ACHN (cell line): ENCODE measurements around the gene DQX1.
"Not testable (repeated sequence)": the region's sequence is repeated elsewhere in the genome, so short reads cannot be mapped to it uniquely, and the experiment has no call there.

Experiments used
- DNase-seq: peaks from one replicate; pipeline ENCODE4 v3.0.0-alpha.2; 2015
- in situ Hi-C: cut with HindIII; loops from 2 replicates; pipeline ENCODE4 v1.10.0; 2017; ENCODE audit warnings: low sequenced_read_pairs, low pct_ligation_motif_present, low pct_unique_long_range_greater_than_20kb

DQX1 gene

GRCh38 chr2:74481961-74482800 is 43.9 kb downstream of the DQX1 start:
- no peak for DNase-seq

GRCh38 chr2:74481431-74481830 is 44.6 kb downstream of the DQX1 start:
- no peak for DNase-seq
- in situ Hi-C loops, result no loop called here

More at GRCh38 chr2:74481961-74482800, 43.9 kb downstream of the DQX1 start:
- in situ Hi-C loops, result no loop called here

DNA sequence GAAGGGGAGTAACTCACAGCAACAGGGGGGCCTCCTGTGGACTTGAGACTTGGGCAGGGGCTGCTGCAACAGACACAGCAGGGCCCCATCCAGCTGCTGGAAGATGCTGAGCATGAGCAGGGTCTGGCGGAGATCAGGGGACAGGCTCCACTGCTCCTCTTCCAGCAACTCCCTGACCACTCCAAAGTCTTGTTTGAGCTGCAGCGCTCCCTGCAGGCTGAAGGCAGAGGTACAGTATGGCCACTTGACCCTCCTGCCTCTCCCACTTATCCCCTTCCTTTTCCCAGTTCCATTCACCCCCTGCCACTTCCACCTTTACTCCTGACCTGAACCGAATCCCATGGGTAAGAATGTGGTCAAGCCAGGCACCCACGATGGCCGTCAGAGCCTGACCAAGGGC is 51.1 kb downstream of the DQX1 start:
- DNase-seq, result no peak
- in situ Hi-C loops, result no loop called here

- no peak for DNase-seq
- in situ Hi-C loops, result no loop called here
Observed at GRCh38 chr2:74474481-74474880, 51.5 kb downstream of the DQX1 start.

DNA sequence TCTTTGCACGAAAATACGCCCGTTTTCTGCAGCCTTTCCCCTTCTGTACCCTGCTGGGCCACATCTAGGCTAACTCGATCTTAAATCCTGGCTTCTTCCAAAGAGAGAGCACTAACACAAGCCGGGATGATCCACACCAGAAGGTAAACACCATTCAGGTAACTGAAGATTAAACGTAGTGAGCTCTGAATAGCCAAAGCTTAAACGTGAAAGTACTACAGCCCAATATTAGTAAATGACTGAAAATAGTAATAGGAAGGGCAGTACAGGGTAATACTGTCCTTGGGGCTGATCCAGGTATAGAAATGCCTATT is 53.1 kb downstream of the DQX1 start:
- DNase-seq, result no peak
- in situ Hi-C loops, result no loop called here

GRCh38 chr2:74472086-74472944 is 53.7 kb downstream of the DQX1 start, which contains the start of gene MRPL53:
TSS of gene MRPL53 (minus strand) at chr2:74472680. CDS start at chr2:74472660, 20 bp downstream.
- peak; percentile 96 for DNase-seq
- in situ Hi-C loops, result no loop called here

- DNase-seq, result peak; percentile 12
- in situ Hi-C loops, result no loop called here
Observed at GRCh38 chr2:74471332-74472065, 54.5 kb downstream of the DQX1 start.

GRCh38 chr2:74470742-74471141 is 55.3 kb downstream of the DQX1 start:
- in situ Hi-C loops, DNase-seq: not testable (repeated sequence)
